EH (cell line): ENCODE measurements around the gene SUPT16H.
"Not testable (repeated sequence)": the region's sequence is repeated elsewhere in the genome, so short reads cannot be mapped to it uniquely, and the experiment has no call there.

Source experiments
- DNase-seq: peaks from one replicate; pipeline ENCODE4 v3.0.0-alpha.2; 2015; ENCODE audit warnings: low read depth

SUPT16H gene

DNA sequence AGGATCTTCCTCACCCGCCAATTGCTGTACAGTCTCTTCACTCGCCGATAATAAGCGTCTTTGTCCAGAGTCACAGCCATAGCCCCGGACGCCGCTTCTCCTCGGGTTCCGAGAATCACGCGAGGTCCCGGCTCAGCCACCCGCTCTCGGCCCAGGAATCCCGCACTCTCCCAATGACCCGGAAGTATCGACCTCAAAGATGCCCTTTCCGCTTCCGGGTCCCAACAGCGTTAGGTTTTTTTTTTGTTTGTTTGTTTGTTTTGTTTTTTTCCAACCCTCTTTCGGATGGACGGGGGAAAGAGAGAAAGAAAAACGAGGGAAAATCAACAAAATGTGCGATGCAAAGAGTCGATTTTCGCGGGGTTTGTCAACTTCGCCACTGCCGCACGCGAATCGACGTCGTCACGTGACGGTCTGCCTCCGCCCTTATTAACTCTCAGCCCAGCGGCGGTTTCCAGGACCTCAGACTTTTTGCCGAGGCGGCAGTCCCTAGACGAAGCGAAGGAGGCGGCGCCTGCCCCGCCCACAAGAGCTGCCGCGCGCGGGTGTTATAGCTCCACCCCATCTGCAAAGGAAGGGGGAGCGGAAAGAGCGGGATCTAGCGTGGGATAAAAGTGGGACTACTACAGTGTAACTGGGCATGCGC, at the start of gene SUPT16H:
SUPT16H (minus strand) TSS at position 172 of the 646 bp plus-strand sequence; CDS start at position 80, 92 bp downstream.
- DNase-seq = peak; percentile 98

DNA sequence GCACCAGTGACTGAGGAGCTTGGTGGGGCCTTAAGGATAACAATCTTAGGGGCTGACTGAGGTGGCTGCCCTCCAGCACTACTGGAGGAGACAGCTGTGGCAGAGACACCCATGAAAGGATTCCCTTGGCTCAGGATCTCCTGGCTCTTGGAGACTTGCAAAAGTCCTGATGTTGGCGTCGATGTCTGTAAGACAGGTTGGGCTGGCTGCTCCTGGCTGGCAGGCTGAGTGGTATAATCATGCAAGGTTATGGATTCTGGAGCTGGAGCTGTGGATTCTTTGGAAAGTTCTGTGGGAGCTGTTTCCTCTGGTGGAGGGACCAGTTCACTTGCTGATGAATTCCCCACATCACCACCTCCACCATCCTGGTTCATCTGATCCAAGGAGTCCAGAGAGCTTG, 47.3 kb upstream of the SUPT16H start:
- DNase-seq = no peak

DNA sequence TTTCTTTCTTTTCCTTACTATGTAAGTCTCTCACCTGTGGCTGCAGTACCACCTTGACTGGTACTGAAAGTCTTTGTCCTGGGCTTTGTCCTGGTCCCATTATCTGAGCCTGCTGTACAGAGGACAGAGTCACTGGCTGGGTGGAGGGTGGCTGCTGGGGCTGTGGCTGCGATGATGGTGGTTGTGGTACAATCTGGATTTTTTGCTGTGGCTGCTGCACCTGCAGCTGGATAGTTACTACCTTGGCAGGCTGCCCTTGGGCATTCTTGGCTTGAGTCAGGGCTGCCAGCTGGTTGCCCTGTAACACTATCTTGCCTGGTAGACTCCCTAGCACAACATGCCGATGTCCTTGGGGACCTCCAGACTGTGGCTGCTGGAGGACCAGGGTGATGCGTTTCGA, 45.1 kb upstream of the SUPT16H start:
- no peak for DNase-seq

DNA sequence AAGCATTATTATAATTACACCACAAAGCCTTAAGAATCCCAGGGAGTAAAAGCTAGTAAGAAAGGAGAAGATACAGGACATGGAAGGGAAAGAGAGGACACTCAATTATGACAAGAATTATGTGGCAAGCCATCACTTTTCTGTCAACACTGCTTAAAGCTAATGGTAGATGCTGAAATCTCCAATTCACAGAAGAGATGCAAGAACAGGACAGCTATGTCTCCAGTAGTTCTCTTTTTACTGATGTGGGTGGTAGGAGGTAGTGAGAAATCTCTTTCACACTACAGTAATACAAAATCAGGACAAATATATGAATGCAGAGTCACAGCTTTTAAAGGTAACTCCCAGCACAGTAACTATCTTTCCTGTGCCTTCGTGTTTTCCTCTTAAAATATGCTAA, 42.9 kb upstream of the SUPT16H start:
- no peak for DNase-seq

DNA sequence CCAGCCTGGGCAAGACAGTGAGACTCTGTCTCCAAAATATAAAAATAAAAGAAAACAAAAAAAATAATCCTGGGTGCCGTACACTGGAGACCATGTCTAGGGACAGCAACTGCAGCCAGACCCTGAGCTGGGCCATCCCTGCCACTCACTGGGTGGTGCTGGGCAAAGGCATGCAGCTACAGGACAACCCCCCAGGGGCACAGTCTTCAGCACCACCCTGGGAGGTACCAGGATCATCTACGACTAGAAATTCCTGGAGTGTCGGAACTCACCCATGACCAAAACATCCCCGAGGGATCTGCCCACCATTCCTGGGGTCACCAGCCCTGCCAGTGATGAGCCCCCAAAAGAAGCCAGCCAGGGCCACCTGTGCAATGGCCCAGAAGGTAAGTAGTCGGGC, 35.7 kb upstream of the SUPT16H start:
- no peak for DNase-seq

- no peak for DNase-seq
Observed at GRCh38 chr14:21415329-21415728, 31.5 kb upstream of the SUPT16H start.

GRCh38 chr14:21414137-21414631, 30.4 kb upstream of the SUPT16H start:
- no peak for DNase-seq

DNA sequence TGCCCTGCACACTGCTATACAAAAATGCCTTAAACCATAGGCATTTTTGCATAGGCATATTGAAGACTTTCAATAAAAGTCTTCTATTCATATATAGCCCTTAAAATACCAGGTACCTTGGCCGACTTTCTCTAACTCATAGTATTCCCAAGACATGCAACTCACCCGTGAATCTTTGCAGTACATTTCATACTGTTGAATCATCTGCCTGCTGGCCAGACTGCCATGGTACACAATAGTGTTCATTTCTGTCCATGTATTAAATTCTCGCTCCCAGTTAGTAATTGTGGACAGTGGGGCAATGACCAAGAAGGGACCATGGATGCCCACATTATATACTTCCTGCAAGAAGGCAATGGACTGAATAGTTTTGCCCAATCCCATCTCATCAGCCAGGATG, 24.3 kb upstream of the SUPT16H start:
- peak; percentile 66 for DNase-seq

DNA sequence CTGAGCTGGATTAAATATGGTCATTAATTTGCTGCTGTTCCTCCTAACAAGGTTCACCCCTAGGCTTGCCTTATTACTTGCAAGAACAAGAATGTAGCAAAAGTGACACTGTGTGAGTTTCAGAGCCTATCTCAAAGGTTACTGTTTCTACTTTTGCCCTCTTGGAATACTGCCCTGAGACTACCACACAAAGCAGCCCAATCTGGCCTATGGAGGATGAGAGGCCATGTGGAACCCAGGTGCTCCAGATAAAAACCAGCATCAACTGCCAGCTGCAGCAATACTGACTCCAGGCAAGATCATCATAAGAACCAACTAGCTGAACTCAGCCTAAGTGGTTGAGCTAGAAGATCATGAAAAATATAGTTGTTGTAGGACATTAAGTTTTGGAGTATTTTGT, 22.4 kb upstream of the SUPT16H start:
- no peak for DNase-seq

DNA sequence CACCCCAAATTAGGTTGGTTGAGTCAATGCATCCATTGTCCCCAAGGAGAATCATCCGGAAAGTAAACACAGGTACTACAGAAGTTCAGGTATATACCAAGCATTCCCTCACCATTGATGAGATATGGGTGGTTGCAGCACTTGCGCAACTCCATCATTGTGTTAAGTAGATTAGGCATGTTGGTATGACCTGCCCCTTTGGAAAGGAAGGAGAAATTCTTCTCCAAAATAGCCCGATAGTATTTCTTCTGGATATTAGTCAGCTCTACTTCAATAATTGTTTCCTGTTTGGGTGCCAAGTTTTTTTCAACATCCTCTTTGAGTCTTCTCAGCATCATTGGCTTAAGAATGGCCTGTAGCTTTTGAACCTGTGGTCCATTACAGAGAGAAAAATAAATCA, 21.3 kb upstream of the SUPT16H start:
- peak; percentile 26 for DNase-seq

- DNase-seq = no peak
Observed at GRCh38 chr14:21399311-21399870, 15.6 kb upstream of the SUPT16H start.

GRCh38 chr14:21398901-21399300, 15.1 kb upstream of the SUPT16H start:
- DNase-seq = no peak

DNA sequence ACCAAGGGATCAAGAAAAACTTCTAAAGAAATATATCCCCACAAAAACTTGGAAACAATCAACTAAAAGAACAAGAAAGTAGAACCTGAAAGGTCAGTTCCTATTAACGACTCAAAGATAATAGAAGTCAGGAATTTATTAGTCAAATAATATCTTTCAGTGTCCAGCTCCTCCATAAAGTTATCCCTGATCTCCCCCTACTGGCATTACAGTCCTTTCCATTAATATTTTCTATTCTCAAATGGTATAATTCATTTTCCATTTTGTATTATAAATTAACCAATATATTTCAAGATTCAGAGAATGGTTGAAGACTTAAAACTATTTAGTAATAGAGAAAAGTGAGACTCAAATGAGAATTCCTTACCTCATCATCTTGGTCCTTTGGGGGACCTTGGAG, 11.6 kb upstream of the SUPT16H start:
- no peak for DNase-seq

GRCh38 chr14:21385188-21385904, 1.5 kb upstream of the SUPT16H start:
- no peak for DNase-seq

DNA sequence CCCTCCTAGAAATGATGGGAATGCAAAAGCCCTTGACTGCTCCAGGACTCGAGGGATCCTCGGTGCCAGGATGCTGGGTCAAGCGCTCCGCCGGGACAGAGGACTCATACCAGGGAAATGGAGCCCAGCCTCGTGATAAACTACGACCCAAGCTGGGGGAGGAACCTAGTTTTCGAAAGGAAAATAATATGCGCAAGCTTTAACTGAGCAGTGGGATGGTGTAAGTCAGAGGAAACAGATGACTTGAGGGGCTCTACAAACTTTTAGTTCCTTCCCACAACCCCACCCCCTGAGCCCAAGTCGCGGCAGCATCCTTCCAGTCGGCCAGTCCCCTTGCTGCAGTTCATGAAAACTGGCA, 654 bp upstream of the SUPT16H start:
- DNase-seq = no peak

- DNase-seq = peak; percentile 74
Observed at GRCh38 chr14:21382886-21383847, 652 bp downstream of the SUPT16H start.

GRCh38 chr14:21382095-21382494, 1.7 kb downstream of the SUPT16H start:
- no peak for DNase-seq

DNA sequence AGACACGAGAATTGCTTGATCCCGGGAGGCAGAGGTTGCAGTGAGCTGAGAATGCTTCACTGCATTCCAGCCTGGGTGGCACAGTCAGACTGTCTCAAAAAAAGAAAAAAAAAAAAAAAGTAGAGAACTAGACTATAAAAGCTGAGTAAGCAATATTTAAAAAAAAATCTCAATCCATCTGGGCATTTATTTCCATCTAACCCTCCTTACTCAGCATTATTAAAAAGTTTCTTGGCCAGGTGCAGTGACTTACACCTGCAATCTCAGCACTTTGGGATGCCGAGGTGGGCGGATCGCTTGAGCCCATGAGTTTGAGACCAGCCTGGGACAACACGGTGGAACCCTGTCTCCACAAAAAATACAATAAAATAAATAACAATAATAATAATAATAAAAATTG, 4.5 kb downstream of the SUPT16H start:
- DNase-seq = no peak

GRCh38 chr14:21373980-21374379, 9.8 kb downstream of the SUPT16H start:
- no peak for DNase-seq

DNA sequence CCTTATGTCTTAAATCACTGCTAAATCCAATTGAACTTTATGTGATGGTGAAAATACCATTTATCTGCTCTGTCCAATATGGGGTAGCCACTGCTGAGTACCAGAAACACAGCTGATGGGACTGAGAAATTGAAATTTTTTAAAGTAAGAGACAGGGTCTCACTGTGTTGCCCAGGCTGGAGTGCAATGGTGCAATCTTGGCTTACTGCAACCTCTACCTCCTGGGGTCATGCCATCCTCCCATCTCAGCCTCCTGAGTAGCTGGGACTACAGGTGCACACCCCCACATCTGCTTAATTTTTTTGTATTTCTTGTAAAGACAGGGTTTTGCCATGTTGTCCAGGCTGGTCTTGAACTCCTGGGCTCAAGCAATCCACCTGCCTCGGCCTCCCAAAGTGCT, 11.0 kb downstream of the SUPT16H start:
- DNase-seq = not testable (repeated sequence)

DNA sequence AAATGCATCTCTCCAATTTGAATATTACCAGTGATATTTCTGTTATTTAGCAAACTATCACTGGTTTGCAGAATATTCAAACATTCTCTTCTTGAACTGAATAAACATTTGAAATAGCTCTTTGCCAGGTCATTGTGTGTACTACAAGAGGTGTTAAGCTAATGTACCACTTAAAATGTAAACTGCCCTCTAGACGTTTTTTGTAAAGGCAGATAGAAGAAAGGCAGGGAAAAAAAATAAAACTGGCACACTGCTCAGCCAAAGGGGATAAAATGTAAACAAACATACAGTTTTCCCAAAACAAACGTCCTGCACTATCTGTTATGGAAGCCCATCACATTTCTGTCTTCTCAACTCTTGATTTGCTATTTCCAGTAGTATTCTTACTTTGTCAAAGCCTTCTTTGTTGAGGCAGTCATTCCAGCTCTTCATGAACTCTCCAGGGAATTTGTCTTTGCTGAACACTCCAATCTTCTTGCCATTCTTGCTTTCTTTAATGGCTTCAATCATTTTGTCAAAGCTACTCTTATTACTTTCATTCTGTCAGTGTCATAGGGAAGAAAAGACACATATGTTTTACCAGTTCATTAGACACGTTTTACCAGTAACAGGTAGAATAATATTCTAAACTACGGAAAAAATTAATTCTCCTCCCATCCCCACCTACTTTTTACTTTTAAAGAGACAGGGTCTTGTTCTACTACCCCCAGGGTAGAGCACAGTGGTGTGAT, 13.7 kb downstream of the SUPT16H start:
- DNase-seq = no peak
